Esophagus (tissue), 2 donors: ENCODE results near the gene PIP5KL1. TPM values are rescaled to one million over a fixed set of nuclear protein-coding genes. Genes with fewer than 3 reads are reported as not detected.
A peak's percentile ranks its signal among the peaks of the same experiment; 100 is the strongest.

Experiments used
- H3K27ac ChIP-seq, 2 donors: one replicate each; pipeline ENCODE4 v1.5.1; 2013; ENCODE audit warnings: low read depth in 2 of 2, mild to moderate bottlenecking in 2 of 2, inconsistent platforms in 1 of 2, low read length in 1 of 2, moderate library complexity in 1 of 2
- H3K27me3 ChIP-seq, 2 donors: one replicate each; pipeline ENCODE4 v1.6.1; 2013; ENCODE audit warnings: low read length in 2 of 2, control low read depth in 1 of 2, mild to moderate bottlenecking in 1 of 2; ENCODE audit not compliant: insufficient read depth in 2 of 2, control insufficient read depth in 1 of 2
- H3K36me3 ChIP-seq, 2 donors: one replicate each; pipeline ENCODE4 v1.6.1; 2013; ENCODE audit warnings: low read length in 1 of 2; ENCODE audit not compliant: control insufficient read depth in 2 of 2, insufficient read depth in 2 of 2
- H3K4me1 ChIP-seq, 2 donors: one replicate each; pipeline ENCODE4 v1.6.1; 2013; ENCODE audit warnings: low read length in 1 of 2; ENCODE audit not compliant: control insufficient read depth in 2 of 2, insufficient read depth in 2 of 2
- H3K4me3 ChIP-seq, 2 donors: one replicate each; pipeline ENCODE4 v1.5.1; 2013; ENCODE audit warnings: low read length in 2 of 2, mild to moderate bottlenecking in 2 of 2, low read depth in 1 of 2, moderate library complexity in 1 of 2
- H3K9me3 ChIP-seq, 2 donors: one replicate each; pipeline ENCODE4 v1.6.1; 2013; ENCODE audit warnings: mild to moderate bottlenecking in 2 of 2, low read depth in 1 of 2, low read length in 1 of 2, moderate library complexity in 1 of 2; ENCODE audit not compliant: control insufficient read depth in 2 of 2, insufficient read depth in 1 of 2
- WGBS, 2 donors: extraction: QIAGEN DNeasy Blood & Tissue Kit; methylation state at CpG; one replicate each; pipeline ENCODE4 v1.1.7; 2013; 5-methylcytosine and 5-hydroxymethylcytosine counted together
- polyA plus RNA-seq, 2 donors: library from polyadenylated mRNA; stranded (reverse); fragments of 200-250 nt; gene quantifications; one replicate each; pipeline ENCODE4 v1.2.3, GENCODE V29; 2013
- donor health status: healthy with polysubstance abuse.
- donor health status: Bipolar disorder and iron deficiency.

Gene PIP5KL1
- polyA plus RNA-seq, 2 donors, result 2.7 to 4.8 TPM

GRCh38 chr9:127899128-127899943, 31.2 kb downstream of the PIP5KL1 start, which contains the start of gene ST6GALNAC6:
Gene ST6GALNAC6 (minus strand): TSS chr9:127899603. CDS start chr9:127897981, 1,622 bp downstream.
- 0 to 1% methylated on average over 69 to 89 of the region's 89 CpGs for WGBS, 2 donors
- peaks cover 3 to 19% of the 10 kb centered on the region in 2 donors for H3K4me1 ChIP-seq

GRCh38 chr9:127898433-127899127, 32.0 kb downstream of the PIP5KL1 start:
- peak overlapping the region; percentile 68 to 86 for H3K27ac ChIP-seq
- H3K9me3 ChIP-seq, result peaks cover 0 to 16% of the 10 kb centered on the region in 2 donors
- H3K4me1 ChIP-seq, result peaks cover 3 to 15% of the 10 kb centered on the region in 2 donors
- peak overlapping the region; percentile 65 to 93 for H3K4me3 ChIP-seq
- 6 to 7% methylated on average over 27 to 32 of the region's 32 CpGs for WGBS, 2 donors
- H3K27me3 ChIP-seq, result no peaks in the 10 kb centered on the region
- H3K36me3 ChIP-seq, result peaks cover 14 to 20% of the 10 kb centered on the region in 2 donors

More at GRCh38 chr9:127899128-127899943, 31.2 kb downstream of the PIP5KL1 start, which contains the start of gene ST6GALNAC6:
- Histone ChIP-seq H3K36me3 (peaks cover 7 to 15% of the 10 kb centered on the region in 2 donors), H3K27ac (peak within 1 kb of the TSS; percentile 73 to 86), H3K27me3 (no peaks in the 10 kb centered on the region), H3K9me3 (peaks cover 0 to 8% of the 10 kb centered on the region in 2 donors), H3K4me3 (peak within 1 kb of the TSS; percentile 65 to 93)

- H3K27ac ChIP-seq, result peak overlapping the region; percentile 62 to 73
- H3K36me3 ChIP-seq, result peaks cover 23 to 29% of the 10 kb centered on the region in 2 donors
- no peaks in the 10 kb centered on the region for H3K27me3 ChIP-seq
- peaks cover 0 to 26% of the 10 kb centered on the region in 2 donors for H3K9me3 ChIP-seq
- H3K4me3 ChIP-seq, result peak overlapping the region in 1 of 2 donors; percentile 2
- 27 to 34% methylated on average over 18 to 19 of the region's 19 CpGs for WGBS, 2 donors
- H3K4me1 ChIP-seq, result peaks cover 3 to 13% of the 10 kb centered on the region in 2 donors
Measured at GRCh38 chr9:127897193-127897692, 33.3 kb downstream of the PIP5KL1 start.

DNA sequence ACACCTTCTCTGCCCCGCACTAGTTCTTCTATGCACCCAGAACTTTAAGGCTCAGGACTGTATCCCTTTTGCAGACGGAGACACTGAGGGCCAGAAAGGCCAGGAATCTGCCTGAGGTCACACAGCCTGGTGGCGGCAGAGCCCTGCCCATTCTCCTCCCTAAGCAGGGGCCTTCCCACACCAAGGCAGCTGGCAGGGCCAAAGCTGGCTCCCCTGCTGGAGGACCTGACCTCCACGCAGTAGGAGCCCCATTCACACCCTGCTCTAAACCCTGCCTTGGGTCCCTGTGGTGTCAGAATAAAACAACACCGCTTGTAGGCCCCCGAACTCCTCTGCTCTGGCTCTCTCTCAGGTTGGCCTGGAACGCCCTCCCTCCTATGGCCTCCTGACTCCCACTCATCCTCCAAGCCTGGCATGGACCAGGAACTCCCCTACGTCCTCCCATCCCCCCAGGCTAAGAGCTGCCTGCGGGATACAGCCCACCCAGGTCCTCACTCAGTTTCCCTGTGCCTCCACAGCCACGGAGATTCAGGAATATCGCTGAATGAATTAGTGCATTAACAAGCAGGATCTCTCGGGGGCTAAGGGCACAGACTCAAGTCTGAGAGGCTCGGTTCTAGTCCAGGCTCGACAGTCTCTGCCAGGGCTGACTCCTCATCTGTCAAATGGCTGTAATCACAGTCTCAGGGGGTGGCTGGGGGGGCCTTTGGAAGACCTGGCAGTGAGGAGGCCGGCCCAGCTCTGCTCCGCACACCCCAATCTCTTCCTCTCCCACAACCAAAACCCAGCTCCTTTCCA, 34.0 kb downstream of the PIP5KL1 start:
- WGBS, 2 donors, result 70 to 71% methylated on average over 16 of the region's 16 CpGs
- H3K36me3 ChIP-seq, result peaks cover 23 to 29% of the 10 kb centered on the region in 2 donors

GRCh38 chr9:127895811-127896210, 34.8 kb downstream of the PIP5KL1 start:
- peaks cover 0 to 26% of the 10 kb centered on the region in 2 donors for H3K9me3 ChIP-seq
- no peak overlapping the region for H3K27ac ChIP-seq
- H3K4me1 ChIP-seq, result peaks cover 3 to 13% of the 10 kb centered on the region in 2 donors
- H3K4me3 ChIP-seq, result no peak overlapping the region
- no peaks in the 10 kb centered on the region for H3K27me3 ChIP-seq
- peaks cover 23 to 30% of the 10 kb centered on the region in 2 donors for H3K36me3 ChIP-seq
- 95% methylated on average over 8 of the region's 8 CpGs for WGBS, 2 donors

More for the DNA sequence above, 34.0 kb downstream of the PIP5KL1 start:
- Histone ChIP-seq H3K9me3 (peaks cover 0 to 26% of the 10 kb centered on the region in 2 donors), H3K27me3 (no peaks in the 10 kb centered on the region), H3K4me1 (peaks cover 3 to 13% of the 10 kb centered on the region in 2 donors), H3K4me3 (peak overlapping the region in 1 of 2 donors; percentile 2), H3K27ac (peak overlapping the region; percentile 12 to 67)

- Histone ChIP-seq H3K4me1 (peaks cover 3 to 7% of the 10 kb centered on the region in 2 donors), H3K4me3 (no peak overlapping the region), H3K36me3 (peaks cover 23 to 37% of the 10 kb centered on the region in 2 donors), H3K27ac (no peak overlapping the region), H3K9me3 (peaks cover 0 to 26% of the 10 kb centered on the region in 2 donors), H3K27me3 (no peaks in the 10 kb centered on the region)
- 97 to 98% methylated on average over 4 of the region's 4 CpGs for WGBS, 2 donors
Measured at GRCh38 chr9:127893392-127893791, 37.2 kb downstream of the PIP5KL1 start.

- H3K27me3 ChIP-seq, result no peaks in the 10 kb centered on the region
- no peak overlapping the region for H3K4me3 ChIP-seq
- peaks cover 23 to 39% of the 10 kb centered on the region in 2 donors for H3K36me3 ChIP-seq
- H3K4me1 ChIP-seq, result peaks cover 3 to 4% of the 10 kb centered on the region in 2 donors
- WGBS, 2 donors, result 88 to 97% methylated on average over 6 of the region's 6 CpGs
- no peak overlapping the region for H3K27ac ChIP-seq
- H3K9me3 ChIP-seq, result peaks cover 0 to 26% of the 10 kb centered on the region in 2 donors
Measured at GRCh38 chr9:127892831-127893230, 37.7 kb downstream of the PIP5KL1 start.

- 88 to 89% methylated on average over 3 of the region's 3 CpGs for WGBS, 2 donors
- no peaks in the 10 kb centered on the region for H3K4me1 ChIP-seq
- H3K9me3 ChIP-seq, result peaks cover 0 to 23% of the 10 kb centered on the region in 2 donors
- no peaks in the 10 kb centered on the region for H3K27me3 ChIP-seq
- H3K27ac ChIP-seq, result no peak overlapping the region
- H3K4me3 ChIP-seq, result no peak overlapping the region
- peaks cover 25 to 45% of the 10 kb centered on the region in 2 donors for H3K36me3 ChIP-seq
Measured at GRCh38 chr9:127890053-127890452, 40.5 kb downstream of the PIP5KL1 start.
